Measurements from ENCODE around the gene PEPD.

PEPD gene

GRCh38 chr19:33391631-33392249 is 129.9 kb downstream of the PEPD start:
- no peak for DNase-seq

GRCh38 chr19:33390908-33391630 is 130.5 kb downstream of the PEPD start:
- no peak for DNase-seq

GRCh38 chr19:33390101-33390907 is 131.3 kb downstream of the PEPD start:
- no peak for DNase-seq

GRCh38 chr19:33389421-33390100 is 132.0 kb downstream of the PEPD start:
- peak; percentile 11 for DNase-seq

- peak; percentile 10 for DNase-seq
These were observed 132.7 kb downstream of the PEPD start for GRCh38 chr19:33388725-33389420.

- peak; percentile 11 for DNase-seq
These were observed 133.3 kb downstream of the PEPD start for GRCh38 chr19:33388231-33388724.

GRCh38 chr19:33387351-33388230 is 134.0 kb downstream of the PEPD start:
- peak; percentile 15 for DNase-seq

- DNase-seq = peak; percentile 14
These were observed 135.2 kb downstream of the PEPD start for GRCh38 chr19:33386361-33386858.

- peak; percentile 10 for DNase-seq
These were observed 135.6 kb downstream of the PEPD start for GRCh38 chr19:33385956-33386355.

- DNase-seq = peak; percentile 5
These were observed 136.6 kb downstream of the PEPD start for GRCh38 chr19:33384983-33385382.

- DNase-seq = peak; percentile 11
These were observed 137.8 kb downstream of the PEPD start for GRCh38 chr19:33383720-33384292.

- no peak for DNase-seq
These were observed 138.6 kb downstream of the PEPD start for GRCh38 chr19:33382982-33383381.

- no peak for DNase-seq
These were observed 139.6 kb downstream of the PEPD start for GRCh38 chr19:33382006-33382405.

GRCh38 chr19:33381101-33381500 is 140.5 kb downstream of the PEPD start:
- no peak for DNase-seq

- no peak for DNase-seq
These were observed 142.3 kb downstream of the PEPD start for GRCh38 chr19:33379151-33379829.

- no peak for DNase-seq
These were observed 143.8 kb downstream of the PEPD start for GRCh38 chr19:33377586-33378475.

GRCh38 chr19:33376941-33377557 is 144.5 kb downstream of the PEPD start:
- DNase-seq = no peak

GRCh38 chr19:33376423-33376822 is 145.2 kb downstream of the PEPD start:
- DNase-seq = no peak

GRCh38 chr19:33375837-33376159 is 145.8 kb downstream of the PEPD start:
- DNase-seq = no peak
